ENCODE measurements around the gene MAP2K2.

DNA sequence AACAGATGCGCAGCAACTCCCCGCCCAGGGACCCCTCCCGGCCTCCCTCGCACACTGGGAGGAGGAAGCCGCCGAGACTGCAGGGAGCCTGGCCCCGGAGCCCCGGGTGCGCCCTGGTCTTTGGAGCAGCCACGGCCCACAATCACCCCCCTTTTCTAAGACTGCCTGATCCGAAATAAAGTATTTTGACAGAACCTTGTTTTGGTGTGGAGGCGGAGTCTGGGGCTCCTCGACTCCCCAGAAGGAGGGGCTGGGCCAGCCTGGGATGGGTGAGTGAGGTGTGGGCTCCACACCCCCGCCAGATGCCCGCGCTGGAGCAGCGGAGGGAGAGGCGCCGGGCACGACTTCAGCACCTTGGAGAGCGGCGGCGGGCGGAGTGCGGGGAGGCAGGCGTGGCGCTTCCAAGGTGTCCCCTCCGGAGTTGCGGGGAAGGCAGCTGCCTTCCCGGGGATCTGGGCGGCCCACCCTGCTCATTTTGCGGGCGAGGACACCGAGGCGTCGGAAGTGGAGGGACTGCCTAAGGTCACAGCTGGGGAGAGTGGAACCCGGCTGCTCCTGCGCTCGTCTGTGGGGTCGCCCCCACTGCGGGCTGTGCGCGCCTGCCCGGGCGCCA lies 49.0 kb upstream of the MAP2K2 start:
- TF ChIP-seq, protein P1, sequence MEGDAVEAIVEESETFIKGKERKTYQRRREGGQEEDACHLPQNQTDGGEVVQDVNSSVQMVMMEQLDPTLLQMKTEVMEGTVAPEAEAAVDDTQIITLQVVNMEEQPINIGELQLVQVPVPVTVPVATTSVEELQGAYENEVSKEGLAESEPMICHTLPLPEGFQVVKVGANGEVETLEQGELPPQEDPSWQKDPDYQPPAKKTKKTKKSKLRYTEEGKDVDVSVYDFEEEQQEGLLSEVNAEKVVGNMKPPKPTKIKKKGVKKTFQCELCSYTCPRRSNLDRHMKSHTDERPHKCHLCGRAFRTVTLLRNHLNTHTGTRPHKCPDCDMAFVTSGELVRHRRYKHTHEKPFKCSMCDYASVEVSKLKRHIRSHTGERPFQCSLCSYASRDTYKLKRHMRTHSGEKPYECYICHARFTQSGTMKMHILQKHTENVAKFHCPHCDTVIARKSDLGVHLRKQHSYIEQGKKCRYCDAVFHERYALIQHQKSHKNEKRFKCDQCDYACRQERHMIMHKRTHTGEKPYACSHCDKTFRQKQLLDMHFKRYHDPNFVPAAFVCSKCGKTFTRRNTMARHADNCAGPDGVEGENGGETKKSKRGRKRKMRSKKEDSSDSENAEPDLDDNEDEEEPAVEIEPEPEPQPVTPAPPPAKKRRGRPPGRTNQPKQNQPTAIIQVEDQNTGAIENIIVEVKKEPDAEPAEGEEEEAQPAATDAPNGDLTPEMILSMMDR (IDR thresholded peaks at IDR 0.05 in 4 of 5, conservative IDR thresholded peaks at IDR 0.05 in 1 of 5) = no peak
- TF ChIP-seq POLR2A (IDR thresholded peaks at IDR 0.05) = no peak
